22Rv1 (cell line): ENCODE measurements around the gene CERKL.

Experiments used
- H3K27ac ChIP-seq: fragments of 450-650 bp; 2 replicates; pipeline ENCODE4 v1.5.1; 2017
- ZFX ChIP-seq: fragments of 450-650 bp; IDR thresholded peaks from 2 replicates; pipeline ENCODE4 v1.6.1; 2017; ENCODE audit warnings: antibody characterized with exemption, borderline replicate concordance
- TF ChIP-seq, protein P1 (sequence below): fragments of 450-650 bp; IDR thresholded peaks from 2 replicates; pipeline ENCODE4 v1.5.1; 2017; ENCODE audit warnings: mild to moderate bottlenecking

Gene CERKL

DNA sequence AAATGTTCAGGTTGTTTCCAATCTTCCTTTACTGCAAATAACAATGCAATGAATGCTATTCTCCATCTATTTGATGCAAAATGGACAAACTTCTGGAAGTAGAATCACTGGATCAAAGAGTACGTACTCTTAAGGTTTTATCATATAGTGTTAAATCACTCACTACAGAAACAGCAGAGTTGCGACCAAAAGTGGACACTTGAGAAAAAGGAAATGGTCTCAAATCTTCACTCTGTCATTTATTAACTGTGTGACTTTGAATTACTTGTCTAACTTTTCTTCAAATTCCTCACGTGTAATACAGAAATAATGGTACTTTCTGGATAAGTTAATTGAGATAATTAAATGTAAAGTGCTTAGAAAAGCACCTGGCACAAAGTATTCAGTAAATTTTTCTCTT is 78.1 kb downstream of the CERKL start:
- TF ChIP-seq, protein P1, sequence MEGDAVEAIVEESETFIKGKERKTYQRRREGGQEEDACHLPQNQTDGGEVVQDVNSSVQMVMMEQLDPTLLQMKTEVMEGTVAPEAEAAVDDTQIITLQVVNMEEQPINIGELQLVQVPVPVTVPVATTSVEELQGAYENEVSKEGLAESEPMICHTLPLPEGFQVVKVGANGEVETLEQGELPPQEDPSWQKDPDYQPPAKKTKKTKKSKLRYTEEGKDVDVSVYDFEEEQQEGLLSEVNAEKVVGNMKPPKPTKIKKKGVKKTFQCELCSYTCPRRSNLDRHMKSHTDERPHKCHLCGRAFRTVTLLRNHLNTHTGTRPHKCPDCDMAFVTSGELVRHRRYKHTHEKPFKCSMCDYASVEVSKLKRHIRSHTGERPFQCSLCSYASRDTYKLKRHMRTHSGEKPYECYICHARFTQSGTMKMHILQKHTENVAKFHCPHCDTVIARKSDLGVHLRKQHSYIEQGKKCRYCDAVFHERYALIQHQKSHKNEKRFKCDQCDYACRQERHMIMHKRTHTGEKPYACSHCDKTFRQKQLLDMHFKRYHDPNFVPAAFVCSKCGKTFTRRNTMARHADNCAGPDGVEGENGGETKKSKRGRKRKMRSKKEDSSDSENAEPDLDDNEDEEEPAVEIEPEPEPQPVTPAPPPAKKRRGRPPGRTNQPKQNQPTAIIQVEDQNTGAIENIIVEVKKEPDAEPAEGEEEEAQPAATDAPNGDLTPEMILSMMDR = no peak
- no peak for TF ChIP-seq ZFX
- H3K27ac ChIP-seq = no peak overlapping the region

DNA sequence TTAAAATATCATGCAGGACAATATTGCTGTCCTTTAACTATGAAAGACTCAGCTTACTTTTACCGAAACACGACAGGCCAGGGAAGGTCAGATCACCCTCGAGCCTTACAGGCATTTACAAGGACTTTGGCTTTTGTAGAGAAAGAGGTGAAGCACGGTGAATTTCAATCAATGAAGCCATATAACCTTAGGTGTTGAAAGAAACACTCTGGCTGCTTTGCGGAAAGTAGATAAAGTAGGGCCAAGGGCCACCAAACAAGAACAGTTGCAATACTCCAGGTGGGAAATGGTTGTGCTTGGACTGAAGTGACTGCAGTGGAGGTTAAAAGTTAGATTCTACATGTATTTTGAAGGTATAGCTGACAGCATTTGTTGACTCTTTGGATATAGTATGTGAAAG is 80.5 kb downstream of the CERKL start:
- TF ChIP-seq, protein P1 = no peak
- no peak for TF ChIP-seq ZFX
- H3K27ac ChIP-seq = no peak overlapping the region

DNA sequence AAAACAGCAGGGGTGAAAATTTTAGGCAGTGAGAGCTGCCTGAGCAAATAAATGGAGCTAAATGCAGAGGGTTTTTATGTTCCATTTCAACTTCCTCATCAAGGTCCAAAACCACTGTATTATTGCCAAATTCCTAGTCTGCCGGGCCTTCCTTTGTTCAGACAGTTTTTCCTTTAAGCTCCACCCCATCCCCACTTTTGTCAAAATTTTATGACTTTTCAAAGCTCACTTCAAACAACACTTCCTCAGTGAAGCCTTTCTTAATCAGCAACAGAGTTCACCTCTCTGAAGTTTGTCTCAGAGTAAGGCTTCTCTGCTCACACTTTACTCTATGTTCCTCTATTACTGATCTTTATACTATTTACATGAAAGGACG is 81.3 kb downstream of the CERKL start:
- TF ChIP-seq, protein P1 = no peak
- TF ChIP-seq ZFX = no peak
- H3K27ac ChIP-seq = no peak overlapping the region

DNA sequence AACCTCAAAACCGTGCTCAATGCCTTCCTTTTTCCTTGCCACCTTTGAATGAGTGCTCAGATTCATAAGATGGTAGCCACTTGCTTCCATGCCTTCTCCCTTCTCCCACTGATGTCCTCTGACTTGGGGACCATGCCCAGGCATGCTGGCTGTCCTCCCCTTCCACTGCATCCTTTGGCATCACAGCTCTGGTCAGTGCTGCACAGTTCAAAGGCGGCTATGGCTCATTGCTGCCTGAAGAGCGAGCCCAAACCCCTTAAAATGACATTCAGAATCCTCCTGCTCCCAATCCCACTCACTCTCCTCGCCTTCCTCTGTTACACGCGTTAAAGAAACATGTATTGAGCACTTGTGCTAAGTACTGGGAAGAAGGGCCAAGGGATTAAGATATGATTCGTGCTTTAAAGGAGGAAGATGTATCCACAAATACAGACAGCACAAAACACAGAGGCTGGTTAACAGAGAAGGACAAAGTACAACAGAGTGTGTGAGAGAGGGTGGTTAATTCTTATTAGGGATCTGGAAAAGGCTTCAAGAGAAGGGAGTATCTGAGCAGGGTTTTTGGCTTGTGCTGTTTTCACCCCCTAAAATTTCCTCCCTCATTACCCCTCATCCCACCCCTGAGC is 81.8 kb downstream of the CERKL start:
- H3K27ac ChIP-seq = no peak overlapping the region
- TF ChIP-seq, protein P1 = no peak
- TF ChIP-seq ZFX = no peak

DNA sequence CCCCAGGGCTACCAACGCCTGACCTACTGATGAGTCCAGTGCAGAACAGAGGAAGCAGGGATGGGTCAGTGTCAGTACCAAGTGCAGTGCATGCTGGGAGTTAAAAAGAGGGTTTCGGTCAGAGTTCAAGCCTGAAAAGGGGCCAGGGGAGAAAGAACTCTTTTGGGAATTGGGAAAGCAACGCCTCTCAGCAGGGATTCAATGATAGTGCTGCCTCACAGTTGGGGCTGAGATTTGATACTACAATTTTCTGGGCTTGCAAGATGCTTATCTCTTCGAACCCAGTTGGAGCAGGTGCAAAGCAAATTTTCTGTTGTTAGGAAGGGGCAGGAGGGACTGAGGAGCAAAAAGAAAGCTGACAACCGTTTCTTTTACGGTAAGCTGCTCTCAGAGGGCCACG is 82.6 kb downstream of the CERKL start:
- TF ChIP-seq, protein P1 = no peak
- no peak for TF ChIP-seq ZFX
- no peak overlapping the region for H3K27ac ChIP-seq

DNA sequence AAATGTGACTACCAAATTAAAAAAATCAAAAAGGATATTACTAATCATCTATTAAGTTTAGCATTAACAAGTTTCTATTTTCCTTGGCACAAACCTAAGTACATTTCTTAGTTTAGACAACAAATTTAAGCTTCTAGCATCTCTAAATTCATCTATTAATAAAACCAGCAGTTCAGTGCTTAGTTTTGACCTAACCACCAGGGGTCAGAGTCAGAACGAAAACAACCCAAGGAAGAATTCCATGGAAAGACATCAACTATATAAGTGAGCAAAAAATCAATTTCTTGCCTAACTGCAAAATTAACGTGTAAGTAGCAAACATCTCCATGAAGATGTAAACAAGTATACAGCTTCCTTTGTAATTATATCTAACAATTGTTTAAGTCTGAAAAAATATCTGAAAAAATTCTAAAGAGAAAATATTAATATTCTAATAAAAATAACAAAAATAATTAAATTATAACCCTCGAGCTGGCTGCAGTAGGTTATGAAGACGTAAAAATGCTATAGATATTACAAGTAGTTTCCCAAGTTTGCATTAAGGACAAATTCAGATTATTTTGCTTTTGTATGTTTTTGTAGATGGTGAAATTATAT is 83.7 kb downstream of the CERKL start:
- H3K27ac ChIP-seq = no peak overlapping the region
- no peak for TF ChIP-seq ZFX
- TF ChIP-seq, protein P1 = peak; percentile 70

DNA sequence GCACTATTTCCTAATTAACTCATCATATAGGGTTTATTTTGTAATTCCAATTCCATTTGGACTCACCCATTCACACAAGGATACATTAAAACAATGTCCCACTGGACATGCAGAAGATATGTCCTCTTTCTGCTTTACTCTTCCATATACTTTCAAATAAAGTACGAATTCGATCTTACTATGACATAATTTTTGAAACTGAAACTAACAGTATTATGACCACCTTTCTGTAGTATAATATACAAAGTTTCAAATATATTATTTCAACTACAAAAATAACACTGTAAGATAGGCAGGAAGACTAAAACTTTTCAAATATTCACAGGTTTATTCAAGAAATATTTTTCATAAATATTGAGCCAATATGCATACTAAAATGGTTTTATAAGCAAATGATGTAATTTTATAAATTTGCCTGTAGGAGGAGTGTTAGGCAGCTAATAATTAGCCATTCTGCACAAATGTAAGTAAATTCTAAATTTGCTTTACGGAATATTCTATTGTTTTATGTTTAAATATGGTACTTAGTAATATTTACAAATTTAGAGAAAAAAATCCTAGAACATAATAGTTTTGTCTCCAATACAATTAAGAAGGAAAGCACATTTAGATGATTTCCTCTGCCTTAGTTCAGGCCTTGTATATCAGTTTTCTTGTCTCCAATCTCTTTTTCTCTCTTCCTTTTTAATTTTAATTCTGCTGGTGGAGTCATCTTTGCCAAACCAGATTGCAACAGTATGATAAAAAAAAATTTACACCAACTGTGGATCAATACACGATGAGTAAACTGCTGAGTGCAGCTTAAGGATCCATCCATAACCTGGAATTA is 85.9 kb downstream of the CERKL start:
- no peak overlapping the region for H3K27ac ChIP-seq
- no peak for TF ChIP-seq ZFX
- TF ChIP-seq, protein P1 = peak; percentile 62
